GM23338 (cell line): ENCODE data around the gene TGFBRAP1. TPM values are rescaled to one million over a fixed set of nuclear protein-coding genes. Genes with fewer than 3 reads are reported as not detected.

Experiments
- ATAC-seq: fragments of 200-7000 bp; cut with Tn5 transposase; 3 replicates; pipeline ENCODE4 v1.9.1; 2020
- DNase-seq: peaks from one replicate; pipeline ENCODE4 v3.0.0-alpha.2; 2015; ENCODE audit warnings: low spot score
- H2AFZ ChIP-seq: fragments of 200-600 bp; sonication (generic); 2 replicates; pipeline ENCODE4 v1.8.0; 2016; ENCODE audit warnings: antibody characterized with exemption, mild to moderate bottlenecking, moderate library complexity
- H3F3A ChIP-seq: fragments of 200-600 bp; sonication (generic); replicated peaks from 2 replicates; pipeline ENCODE4 v1.8.0; 2017; ENCODE audit warnings: antibody characterized with exemption, mixed run types, low read depth
- H3K27ac ChIP-seq: fragments of 200-600 bp; sonication (generic); 2 replicates; pipeline ENCODE4 v1.6.1; 2016; ENCODE audit warnings: low read depth
- H3K27me3 ChIP-seq: fragments of 200-600 bp; sonication (generic); 2 replicates; pipeline ENCODE4 v1.8.0; 2016; ENCODE audit warnings: mild to moderate bottlenecking, mixed run types, moderate library complexity; ENCODE audit not compliant: insufficient read depth
- H3K36me3 ChIP-seq: fragments of 200-600 bp; sonication (generic); 2 replicates; pipeline ENCODE4 v1.8.0; 2016; ENCODE audit warnings: mild to moderate bottlenecking; ENCODE audit not compliant: insufficient read depth
- H3K4me1 ChIP-seq: fragments of 200-600 bp; sonication (generic); 2 replicates; pipeline ENCODE4 v1.8.0; 2016; ENCODE audit warnings: mild to moderate bottlenecking, moderate library complexity; ENCODE audit not compliant: insufficient read depth
- H3K4me2 ChIP-seq: fragments of 200-600 bp; sonication (generic); 2 replicates; pipeline ENCODE4 v1.7.1; 2017; ENCODE audit warnings: mixed run types
- H3K4me3 ChIP-seq: fragments of 200-600 bp; sonication (generic); 2 replicates; pipeline ENCODE4 v1.6.1; 2016; ENCODE audit warnings: mixed run types
- H3K79me2 ChIP-seq: fragments of 200-600 bp; sonication (generic); replicated peaks from 2 replicates; pipeline ENCODE4 v1.8.0; 2017; ENCODE audit warnings: mild to moderate bottlenecking; ENCODE audit not compliant: insufficient read depth
- H3K9me2 ChIP-seq: fragments of 200-600 bp; sonication (generic); 2 replicates; pipeline ENCODE4 v1.8.0; 2017; ENCODE audit not compliant: insufficient read depth
- H4K20me1 ChIP-seq: fragments of 200-600 bp; sonication (generic); replicated peaks from 2 replicates; pipeline ENCODE4 v1.8.0; 2017; ENCODE audit warnings: mild to moderate bottlenecking; ENCODE audit not compliant: insufficient read depth
- H3K27ac Mint-ChIP-seq: 2 replicates; pipeline ENCODE4 v1.8.0; 2020; ENCODE audit warnings: inconsistent platforms, mild to moderate bottlenecking, moderate library complexity, mixed read lengths
- H3K27me3 Mint-ChIP-seq: 3 replicates; pipeline ENCODE4 v1.8.0; 2022; ENCODE audit warnings: low read depth, mild to moderate bottlenecking, moderate library complexity, mixed read lengths, inconsistent platforms; ENCODE audit not compliant: insufficient read depth, poor library complexity
- H3K36me3 Mint-ChIP-seq: 3 replicates; pipeline ENCODE4 v1.8.0; 2021; ENCODE audit warnings: low read depth, mild to moderate bottlenecking, inconsistent platforms, moderate library complexity, mixed read lengths
- H3K4me1 Mint-ChIP-seq: 3 replicates; pipeline ENCODE4 v1.8.0; 2020; ENCODE audit warnings: mild to moderate bottlenecking, inconsistent platforms, mixed read lengths
- H3K4me3 Mint-ChIP-seq: 3 replicates; pipeline ENCODE4 v1.8.0; 2021; ENCODE audit warnings: moderate library complexity, mild to moderate bottlenecking, inconsistent platforms, mixed read lengths
- H3K9me3 Mint-ChIP-seq: 3 replicates; pipeline ENCODE4 v1.8.0; 2020; ENCODE audit warnings: moderate library complexity, mild to moderate bottlenecking, inconsistent platforms, mixed read lengths
- CREB1 ChIP-seq: fragments of 250-450 bp; sonication (Bioruptor Pico); IDR thresholded peaks from 2 replicates; pipeline ENCODE4 v1.5.0; 2020; ENCODE audit warnings: low read depth, mild to moderate bottlenecking, moderate library complexity
- CTCF ChIP-seq, 2 experiments: fragments of 200-600 bp in 1 of 2; sonication (generic) in 1 of 2; conservative IDR thresholded peaks; 2 replicates each; pipeline versions ENCODE4 v1.5.1 to v1.6.1; 2016 to 2017; ENCODE audit warnings: antibody characterized with exemption in 2 of 2, low read depth in 2 of 2, mild to moderate bottlenecking in 2 of 2, moderate library complexity in 1 of 2
- ETS1 ChIP-seq: IDR thresholded peaks from 2 replicates; pipeline ENCODE4 v1.6.1; 2016; ENCODE audit warnings: antibody characterized with exemption
- EZH2 ChIP-seq: fragments of 200-600 bp; sonication (generic); IDR thresholded peaks from one replicate; pipeline ENCODE4 v1.8.0; 2017; ENCODE audit warnings: antibody characterized with exemption, mild to moderate bottlenecking, low read depth; ENCODE audit not compliant: unreplicated experiment
- EZH2phosphoT487 ChIP-seq: fragments of 200-600 bp; sonication (generic); IDR thresholded peaks from one replicate; pipeline ENCODE4 v1.8.1; 2018; ENCODE audit warnings: antibody characterized with exemption; ENCODE audit not compliant: unreplicated experiment
- JUNB ChIP-seq: IDR thresholded peaks from one replicate; pipeline ENCODE4 v1.6.1; 2016; ENCODE audit warnings: antibody characterized with exemption; ENCODE audit not compliant: unreplicated experiment
- NANOG ChIP-seq: IDR thresholded peaks from 2 replicates; pipeline ENCODE4 v1.6.1; 2016; ENCODE audit warnings: antibody characterized with exemption, borderline replicate concordance
- POLR2AphosphoS5 ChIP-seq: IDR thresholded peaks from 2 replicates; pipeline ENCODE4 v1.6.1; 2016; ENCODE audit warnings: antibody characterized with exemption, low read depth
- REST ChIP-seq: IDR thresholded peaks from one replicate; pipeline ENCODE4 v1.6.1; 2018; ENCODE audit warnings: antibody characterized with exemption; ENCODE audit not compliant: unreplicated experiment
- STAT1 ChIP-seq: IDR thresholded peaks from one replicate; pipeline ENCODE4 v1.6.1; 2016; ENCODE audit warnings: antibody characterized with exemption; ENCODE audit not compliant: unreplicated experiment
- ZNF114 ChIP-seq: fragments of 250-450 bp; sonication (Bioruptor Pico); IDR thresholded peaks from 2 replicates; pipeline ENCODE4 v1.5.0; 2020; ENCODE audit warnings: mild to moderate bottlenecking, moderate library complexity
- ZNF331 ChIP-seq: fragments of 250-450 bp; sonication (Bioruptor Pico); IDR thresholded peaks from 2 replicates; pipeline ENCODE4 v1.5.0; 2020; ENCODE audit warnings: low read depth, mild to moderate bottlenecking, moderate library complexity
- ZNF462 ChIP-seq: fragments of 250-450 bp; sonication (Bioruptor Pico); IDR thresholded peaks from 2 replicates; pipeline ENCODE4 v1.5.0; 2020; ENCODE audit warnings: mild to moderate bottlenecking, moderate library complexity
- polyA plus RNA-seq: library from polyadenylated mRNA; unstranded; fragments of >200 nt; fragmentation: Nextera tagmentation; extraction: Ambion mirVana; gene quantifications from 2 replicates; pipeline ENCODE4 v1.2.1, GENCODE V29; 2016
- total RNA-seq: library from RNA; depleted of rRNA; stranded (reverse); fragments of >200 nt; shearing (Covaris generic); gene quantifications from 2 replicates; pipeline ENCODE4 v1.2.3, GENCODE V29; 2014

TGFBRAP1 gene
- total and polyA plus RNA-seq, 2 experiments from 2014 or later, result 6.3 to 23.5 TPM

- no peak overlapping the region for H3K27ac Mint-ChIP-seq
- DNase-seq (no peak), ATAC-seq (no peak)
- H3K4me1 ChIP-seq, result peaks cover 5% of the 10 kb centered on the region; the same call in 1 of the 2 replicates
- no peak overlapping the region for H3K4me3 ChIP-seq
- H2AFZ ChIP-seq, result no peak overlapping the region
- no peaks in the 10 kb centered on the region for H4K20me1 ChIP-seq
- H3K9me2 ChIP-seq, result no peaks in the 10 kb centered on the region
- no peak overlapping the region for H3K4me3 Mint-ChIP-seq
- H3K9me3 Mint-ChIP-seq, result no peaks in the 10 kb centered on the region; the same call in 2 of the 3 replicates
- peaks cover 18% of the 10 kb centered on the region for H3K4me1 Mint-ChIP-seq
- peaks cover 6% of the 10 kb centered on the region for H3K27me3 Mint-ChIP-seq
- H3K4me2 ChIP-seq, result no peak overlapping the region
- no peaks in the 10 kb centered on the region for H3K36me3 ChIP-seq
- 0 out of 2 replicates have a peak, but pooled peaks cover 5% of the 10 kb centered on the region for H3K27me3 ChIP-seq
- H3K27ac ChIP-seq, result no peak overlapping the region
- no peak for TF ChIP-seq CTCF (conservative IDR thresholded peaks at IDR 0.05; ENCODE audit: low read depth in 2 of 2)
- TF ChIP-seq EZH2, result no peak
- no peak for TF ChIP-seq ZNF462 (CRISPR knock-in tag)
- TF ChIP-seq ZNF331 (CRISPR knock-in tag), result no peak
- no peak for TF ChIP-seq POLR2AphosphoS5
- no peak for TF ChIP-seq REST
- TF ChIP-seq NANOG, result no peak
- no peak for TF ChIP-seq JUNB
- TF ChIP-seq ETS1, result no peak
- no peak for TF ChIP-seq CREB1
- TF ChIP-seq EZH2phosphoT487, result no peak
- no peak for TF ChIP-seq STAT1
- no peak for TF ChIP-seq ZNF114 (CRISPR knock-in tag)
- H3F3A ChIP-seq, result no peaks in the 10 kb centered on the region
- no peaks in the 10 kb centered on the region for H3K36me3 Mint-ChIP-seq
- H3K79me2 ChIP-seq, result no peaks in the 10 kb centered on the region
These were observed 93.5 kb downstream of the TGFBRAP1 start for GRCh38 chr2:105236060-105236424.
